WI38 (cell line): Measurements from ENCODE around the gene TMCC1.

Experiments
- H3K4me3 ChIP-seq: 2 replicates; pipeline ENCODE4 v1.5.1; 2011; ENCODE audit warnings: low read depth, mild to moderate bottlenecking, control low read depth, low read length
- CTCF ChIP-seq: IDR thresholded peaks from 2 replicates; pipeline ENCODE4 v1.5.1; 2012; ENCODE audit warnings: low read depth, mild to moderate bottlenecking, control low read depth, low read length

Gene TMCC1

GRCh38 chr3:129794311-129795185 is 99.0 kb downstream of the TMCC1 start:
- no peak for TF ChIP-seq CTCF
- H3K4me3 ChIP-seq: no peak overlapping the region

- no peak for TF ChIP-seq CTCF
- no peak overlapping the region for H3K4me3 ChIP-seq
Observed at GRCh38 chr3:129793942-129794310, 99.6 kb downstream of the TMCC1 start.

- TF ChIP-seq CTCF: no peak
- no peak overlapping the region for H3K4me3 ChIP-seq
Observed at GRCh38 chr3:129793319-129793718, 100.2 kb downstream of the TMCC1 start.

- no peak for TF ChIP-seq CTCF
- H3K4me3 ChIP-seq: no peak overlapping the region
Observed at GRCh38 chr3:129783470-129783869, 110.0 kb downstream of the TMCC1 start.

- no peak for TF ChIP-seq CTCF
- no peak overlapping the region for H3K4me3 ChIP-seq
Observed at GRCh38 chr3:129778871-129779270, 114.6 kb downstream of the TMCC1 start.

- TF ChIP-seq CTCF: no peak
- H3K4me3 ChIP-seq: no peak overlapping the region
Observed at GRCh38 chr3:129777806-129778205, 115.7 kb downstream of the TMCC1 start.

GRCh38 chr3:129775870-129776269 is 117.6 kb downstream of the TMCC1 start:
- TF ChIP-seq CTCF: no peak

More at GRCh38 chr3:129775870-129776269, 117.6 kb downstream of the TMCC1 start:
- H3K4me3 ChIP-seq: no peak overlapping the region
